H4 (cell line): ENCODE measurements around the gene YY1. TPM values are rescaled to one million over a fixed set of nuclear protein-coding genes. Genes with fewer than 3 reads are reported as not detected.
"Not testable (repeated sequence)": the region's sequence is repeated elsewhere in the genome, so short reads cannot be mapped to it uniquely, and the experiment has no call there.

ENCODE experiments used
- DNase-seq: peaks from one replicate; pipeline ENCODE4 v3.0.0-alpha.2; 2015; ENCODE audit warnings: low spot score
- total RNA-seq: library from RNA; depleted of rRNA; stranded (reverse); fragments of >200 nt; shearing (Covaris generic); gene quantifications from 2 replicates; pipeline ENCODE4 v1.2.3, GENCODE V29; 2014

YY1 gene
- total RNA-seq, 1 experiment from 2014 or later, result 32.3 TPM

GRCh38 chr14:100296106-100296651 is 57.2 kb downstream of the YY1 start:
- no peak for DNase-seq

- not testable (repeated sequence) for DNase-seq
Observed at GRCh38 chr14:100296729-100297128, 57.8 kb downstream of the YY1 start.

GRCh38 chr14:100297320-100298300 is 58.7 kb downstream of the YY1 start:
- peak; percentile 59 for DNase-seq

GRCh38 chr14:100298551-100299237 is 59.8 kb downstream of the YY1 start:
- DNase-seq, result no peak

- DNase-seq, result no peak
Observed at GRCh38 chr14:100299238-100299560, 60.3 kb downstream of the YY1 start.

- no peak for DNase-seq
Observed at GRCh38 chr14:100302616-100303015, 63.7 kb downstream of the YY1 start.

- no peak for DNase-seq
Observed at GRCh38 chr14:100303179-100303578, 64.2 kb downstream of the YY1 start.

GRCh38 chr14:100303925-100304324 is 65.0 kb downstream of the YY1 start:
- DNase-seq, result no peak

- no peak for DNase-seq
Observed at GRCh38 chr14:100304825-100305323, 65.9 kb downstream of the YY1 start.

- DNase-seq, result no peak
Observed at GRCh38 chr14:100305324-100306100, 66.6 kb downstream of the YY1 start.

GRCh38 chr14:100306101-100306997 is 67.4 kb downstream of the YY1 start, which contains the start of gene SLC25A29:
Gene SLC25A29, minus strand, starts transcription at chr14:100306444. Its CDS starts 212 bp downstream, at chr14:100306232.
- peak; percentile 78 for DNase-seq

GRCh38 chr14:100306998-100307765 is 68.2 kb downstream of the YY1 start:
- DNase-seq, result no peak

- no peak for DNase-seq
Observed at GRCh38 chr14:100307766-100308426, 69.0 kb downstream of the YY1 start.

- not testable (repeated sequence) for DNase-seq
Observed at GRCh38 chr14:100308427-100308792, 69.5 kb downstream of the YY1 start.

GRCh38 chr14:100309028-100309737 is 70.2 kb downstream of the YY1 start:
- no peak for DNase-seq

- not testable (repeated sequence) for DNase-seq
Observed at GRCh38 chr14:100312110-100312876, 73.3 kb downstream of the YY1 start.

- no peak for DNase-seq
Observed at GRCh38 chr14:100312877-100313400, 74.0 kb downstream of the YY1 start.
